Activated CD4-positive, alpha-beta T cell treated with anti-CD3 and anti-CD28 coated beads for 36 hours (primary cell): ENCODE measurements around the gene FOXN3. TPM values are rescaled to one million over a fixed set of nuclear protein-coding genes. Genes with fewer than 3 reads are reported as not detected.

Experiments
- ATAC-seq: fragments of 200-7000 bp; cut with Tn5 transposase; one replicate; pipeline ENCODE4 v1.10.0; 2021; ENCODE audit warnings: mild to moderate bottlenecking, moderate library complexity
- CTCF ChIA-PET: fragments of 350-600 bp; sonication (Branson Sonifier 250); formaldehyde crosslinking; loops from one replicate; lab custom pipeline; 2021; ENCODE audit warnings: antibody characterized with exemption; lab: Charles Lee
- POLR2A ChIA-PET: fragments of 350-600 bp; sonication (Branson Sonifier 250); formaldehyde crosslinking; loops from one replicate; lab custom pipeline; 2021; ENCODE audit warnings: antibody characterized with exemption, inconsistent platforms; lab: Charles Lee
- DNase-seq: peaks from one replicate; pipeline ENCODE4 v3.0.0-alpha.2; 2020
- H3K27ac Mint-ChIP-seq: one replicate; pipeline ENCODE4 v1.8.0; 2021; ENCODE audit warnings: mixed read lengths
- H3K27me3 Mint-ChIP-seq: one replicate; pipeline ENCODE4 v1.8.0; 2021; ENCODE audit warnings: mixed read lengths
- H3K36me3 Mint-ChIP-seq: one replicate; pipeline ENCODE4 v1.8.0; 2021; ENCODE audit warnings: low read depth, mixed read lengths
- H3K4me1 Mint-ChIP-seq: one replicate; pipeline ENCODE4 v1.8.0; 2021; ENCODE audit warnings: mixed read lengths
- H3K4me3 Mint-ChIP-seq: one replicate; pipeline ENCODE4 v1.8.0; 2021; ENCODE audit warnings: mild to moderate bottlenecking, moderate library complexity, mixed read lengths
- H3K9me3 Mint-ChIP-seq: one replicate; pipeline ENCODE4 v1.8.0; 2021; ENCODE audit warnings: low read depth, mixed read lengths
- intact Hi-C, 2 experiments: fragments of 100-400 bp; cut with DNase I in 1 of 2; cut with micrococcal nuclease in 1 of 2; formaldehyde crosslinking; loops; one replicate each; pipeline versions ENCODE4 v1.14.2 to v1.15.1; 2022 to 2024; cut with DNase I, micrococcal nuclease
- total RNA-seq, 2 experiments: library from RNA; stranded (reverse); gene quantifications; one replicate each; pipeline ENCODE4 v1.2.3, GENCODE V29; 2021

Gene FOXN3
- total RNA-seq, 2 experiments from 2014 or later: 69.1 to 76.3 TPM

DNA sequence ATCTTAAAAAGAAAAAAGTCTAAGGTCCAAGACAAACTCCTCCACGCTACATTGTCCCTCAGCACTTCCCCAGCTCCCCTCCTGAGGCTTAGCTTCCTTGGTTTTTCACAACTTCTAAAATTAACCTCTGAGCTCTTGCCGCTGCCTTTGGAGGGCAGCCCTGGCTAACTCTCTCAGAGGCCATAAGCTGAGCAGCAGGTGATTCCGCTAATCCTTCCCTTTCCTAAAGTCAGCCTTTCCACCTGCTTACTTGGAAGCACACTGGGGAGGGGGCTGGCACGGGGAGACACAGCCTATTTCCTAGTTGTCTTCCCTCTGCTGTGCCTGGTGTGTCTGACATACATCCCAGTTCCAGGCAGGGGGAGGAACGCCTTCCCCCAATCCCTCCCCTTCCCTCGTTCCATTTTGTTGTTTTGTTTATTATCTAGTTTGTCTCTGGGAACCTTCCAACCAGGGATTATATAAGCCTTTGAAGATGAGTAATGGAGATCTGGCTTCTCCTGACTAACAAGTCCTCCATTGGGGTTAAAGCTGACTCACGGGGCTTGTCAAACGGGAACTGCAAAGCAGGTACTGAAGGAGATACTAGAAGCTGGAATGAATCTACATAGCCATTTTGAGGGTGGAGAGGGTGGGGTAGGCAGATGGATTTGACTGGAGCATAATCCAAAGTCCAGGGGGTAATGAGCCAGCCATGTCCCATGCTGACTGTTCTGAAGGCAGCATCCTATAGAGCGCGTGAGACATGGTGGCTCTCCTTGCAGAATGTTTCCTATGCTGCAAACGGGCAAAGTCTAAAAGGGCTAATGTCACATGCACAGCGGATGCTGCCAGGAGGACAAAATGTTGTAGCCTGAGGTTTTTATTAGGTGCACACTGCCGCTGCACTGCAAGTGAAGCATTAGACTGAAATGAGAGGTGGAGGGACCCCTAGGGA lies 230.8 kb downstream of the FOXN3 start:
- Mint-ChIP-seq H3K27me3 (no peaks in the 10 kb centered on the region), H3K27ac (no peak overlapping the region)

DNA sequence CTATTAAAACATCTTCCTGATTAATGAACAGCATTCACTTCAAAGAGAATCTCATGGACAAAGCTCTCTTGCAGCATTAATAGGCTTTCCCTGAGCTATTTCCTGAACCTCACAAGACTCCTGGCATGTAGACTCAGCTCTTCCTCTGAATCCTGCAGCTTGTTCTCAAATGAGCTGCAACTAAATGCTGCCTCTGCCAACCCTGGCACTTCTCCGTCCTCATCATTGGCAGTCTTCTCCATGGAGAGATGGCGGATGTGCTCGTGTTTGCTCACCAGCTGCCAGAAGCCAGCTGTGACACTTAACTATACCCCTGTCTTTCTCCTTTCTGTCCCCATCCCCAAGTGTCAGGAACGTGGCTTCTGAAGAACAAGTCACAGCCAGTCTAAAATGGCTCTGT lies 232.1 kb downstream of the FOXN3 start:
- no peaks in the 10 kb centered on the region for H3K27me3 Mint-ChIP-seq
- DNase-seq (no peak), ATAC-seq (no peak)
- H3K9me3 Mint-ChIP-seq: no peaks in the 10 kb centered on the region
- ChIA-PET CTCF (interaction anchor here (0.5 to 0.6 kb wide), 2 partner anchors 155 to 228 kb away, joined by 3 read pairs; no protein-coding TSS in a partner anchor), POLR2A (no interaction called here)
- no peaks in the 10 kb centered on the region for H3K4me1 Mint-ChIP-seq
- peaks cover 10% of the 10 kb centered on the region for H3K36me3 Mint-ChIP-seq
- H3K27ac Mint-ChIP-seq: no peak overlapping the region
- intact Hi-C loops: no loop called here
- no peak overlapping the region for H3K4me3 Mint-ChIP-seq

More for the DNA sequence above, 230.8 kb downstream of the FOXN3 start:
- ATAC-seq (peak; percentile 23), DNase-seq (no peak)
- Mint-ChIP-seq H3K4me1 (no peaks in the 10 kb centered on the region), H3K4me3 (no peak overlapping the region), H3K9me3 (no peaks in the 10 kb centered on the region), H3K36me3 (peaks cover 11% of the 10 kb centered on the region)
- intact Hi-C loops: no loop called here
- ChIA-PET CTCF (interaction anchor here (0.8 kb wide), 1 partner anchor 139 kb away, joined by 3 read pairs; no protein-coding TSS in a partner anchor), POLR2A (no interaction called here)

- ChIA-PET POLR2A (no interaction called here), CTCF (no interaction called here)
- no peak overlapping the region for H3K27ac Mint-ChIP-seq
- H3K36me3 Mint-ChIP-seq: peaks cover 14% of the 10 kb centered on the region
- no peak overlapping the region for H3K4me3 Mint-ChIP-seq
- H3K9me3 Mint-ChIP-seq: no peaks in the 10 kb centered on the region
- ATAC-seq: no peak
- intact Hi-C loops: no loop called here
- DNase-seq: no peak
- no peaks in the 10 kb centered on the region for H3K27me3 Mint-ChIP-seq
- peaks cover 8% of the 10 kb centered on the region for H3K4me1 Mint-ChIP-seq
Measured at GRCh38 chr14:89182326-89182725, 234.7 kb downstream of the FOXN3 start.

GRCh38 chr14:89180546-89180945 lies 236.5 kb downstream of the FOXN3 start:
- Mint-ChIP-seq H3K4me3 (no peak overlapping the region), H3K4me1 (peaks cover 10% of the 10 kb centered on the region), H3K27me3 (no peaks in the 10 kb centered on the region), H3K36me3 (peaks cover 21% of the 10 kb centered on the region), H3K27ac (no peak overlapping the region), H3K9me3 (no peaks in the 10 kb centered on the region)
- ATAC-seq (no peak), DNase-seq (no peak)
- ChIA-PET CTCF (interaction anchor here (0.6 kb wide), 1 partner anchor 1055 kb away, joined by 5 read pairs; no protein-coding TSS in a partner anchor), POLR2A (no interaction called here)
- intact Hi-C loops: no loop called here

- CTCF ChIA-PET: no interaction called here
Measured at GRCh38 chr14:89179891-89180404, 237.1 kb downstream of the FOXN3 start.

DNA sequence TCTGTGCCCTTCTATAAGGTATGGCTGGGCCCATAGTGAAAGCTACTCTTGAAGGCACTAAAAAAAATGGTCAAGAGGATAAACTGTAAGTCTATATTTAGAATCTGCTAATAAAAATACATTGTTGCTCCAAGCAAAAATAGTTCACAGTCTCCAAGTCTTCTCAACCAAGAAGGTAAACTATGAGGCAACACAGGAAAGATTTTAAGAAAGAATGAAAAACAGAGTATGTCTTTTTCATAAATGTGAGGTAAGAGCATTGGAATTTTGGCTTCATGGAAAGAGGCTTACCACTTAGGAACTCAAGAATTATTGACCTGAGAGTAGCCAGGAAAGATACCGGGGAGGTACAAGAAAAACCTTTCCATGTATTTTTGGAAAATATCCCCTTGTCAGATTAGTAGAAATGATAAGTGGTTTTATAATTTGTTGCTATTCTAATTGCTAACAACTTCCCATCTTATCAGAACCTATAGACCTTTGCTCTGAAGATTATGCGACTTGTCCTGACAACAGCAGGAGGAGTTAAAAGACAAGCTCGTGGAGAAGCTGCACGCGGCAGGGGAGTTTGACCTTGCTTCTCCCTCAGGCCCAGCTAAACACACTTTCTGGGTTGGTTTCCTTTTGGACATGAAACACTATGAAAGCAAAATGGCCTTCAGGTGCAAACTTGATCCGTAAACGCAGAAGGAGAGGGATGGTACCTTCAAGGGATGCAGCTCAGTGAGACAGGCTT lies 238.1 kb downstream of the FOXN3 start:
- intact Hi-C loops: loop anchor here (5.0 kb wide), 3 partner anchors 137 to 723 kb away; partner anchors contain the start of gene FOXN3 (in 1 of the 2)
- H3K27ac Mint-ChIP-seq: peak overlapping the region; percentile 20
- DNase-seq: no peak
- H3K4me1 Mint-ChIP-seq: peaks cover 10% of the 10 kb centered on the region
- CTCF ChIA-PET: interaction anchor here (0.7 to 1.0 kb wide), 2 partner anchors 52 to 394 kb away, joined by 3 read pairs; no protein-coding TSS in a partner anchor
- H3K9me3 Mint-ChIP-seq: no peaks in the 10 kb centered on the region
- H3K27me3 Mint-ChIP-seq: no peaks in the 10 kb centered on the region
- no peak overlapping the region for H3K4me3 Mint-ChIP-seq
- H3K36me3 Mint-ChIP-seq: peaks cover 35% of the 10 kb centered on the region
- POLR2A ChIA-PET: no interaction called here
- ATAC-seq: no peak

More at GRCh38 chr14:89179891-89180404, 237.1 kb downstream of the FOXN3 start:
- Mint-ChIP-seq H3K9me3 (no peaks in the 10 kb centered on the region), H3K4me1 (peaks cover 10% of the 10 kb centered on the region), H3K4me3 (no peak overlapping the region), H3K27me3 (no peaks in the 10 kb centered on the region), H3K36me3 (peaks cover 27% of the 10 kb centered on the region), H3K27ac (no peak overlapping the region)
- intact Hi-C loops: loop anchor here (5.0 kb wide), 3 partner anchors 138 to 722 kb away; partner anchors contain the start of gene FOXN3 (in 1 of the 2)
- no peak for ATAC-seq
- no peak for DNase-seq
- POLR2A ChIA-PET: no interaction called here

DNA sequence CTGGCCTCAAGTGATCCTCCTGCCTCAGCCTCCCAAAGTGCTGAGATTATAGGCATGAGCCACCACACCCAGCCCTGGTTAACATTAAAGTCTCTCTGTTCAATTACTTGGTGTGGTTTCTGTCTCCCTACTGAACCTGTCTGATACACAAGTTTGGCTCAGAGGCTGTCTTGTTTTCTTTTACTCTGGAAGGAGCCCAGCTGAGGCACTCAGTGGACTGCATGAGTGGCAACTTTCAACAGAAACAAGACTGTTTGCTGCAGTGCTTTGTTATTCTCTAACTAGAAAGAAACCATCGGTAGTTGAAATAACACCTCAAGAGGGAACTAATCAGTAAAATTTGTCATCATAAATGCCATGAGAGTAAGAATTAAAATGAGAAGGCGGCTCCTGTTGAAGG lies 238.7 kb downstream of the FOXN3 start:
- peaks cover 37% of the 10 kb centered on the region for H3K36me3 Mint-ChIP-seq
- DNase-seq (no peak), ATAC-seq (no peak)
- no peak overlapping the region for H3K27ac Mint-ChIP-seq
- ChIA-PET POLR2A (no interaction called here), CTCF (interaction anchor here (0.6 to 1.0 kb wide), 6 partner anchors 9 to 726 kb away, joined by 3 to 6 read pairs (median 3); no protein-coding TSS in a partner anchor)
- no peaks in the 10 kb centered on the region for H3K9me3 Mint-ChIP-seq
- no peaks in the 10 kb centered on the region for H3K27me3 Mint-ChIP-seq
- no peak overlapping the region for H3K4me3 Mint-ChIP-seq
- intact Hi-C loops: loop anchor here (5.0 kb wide), 3 partner anchors 136 to 724 kb away; partner anchors contain the start of gene FOXN3 (in 1 of the 2)
- H3K4me1 Mint-ChIP-seq: peaks cover 10% of the 10 kb centered on the region

DNA sequence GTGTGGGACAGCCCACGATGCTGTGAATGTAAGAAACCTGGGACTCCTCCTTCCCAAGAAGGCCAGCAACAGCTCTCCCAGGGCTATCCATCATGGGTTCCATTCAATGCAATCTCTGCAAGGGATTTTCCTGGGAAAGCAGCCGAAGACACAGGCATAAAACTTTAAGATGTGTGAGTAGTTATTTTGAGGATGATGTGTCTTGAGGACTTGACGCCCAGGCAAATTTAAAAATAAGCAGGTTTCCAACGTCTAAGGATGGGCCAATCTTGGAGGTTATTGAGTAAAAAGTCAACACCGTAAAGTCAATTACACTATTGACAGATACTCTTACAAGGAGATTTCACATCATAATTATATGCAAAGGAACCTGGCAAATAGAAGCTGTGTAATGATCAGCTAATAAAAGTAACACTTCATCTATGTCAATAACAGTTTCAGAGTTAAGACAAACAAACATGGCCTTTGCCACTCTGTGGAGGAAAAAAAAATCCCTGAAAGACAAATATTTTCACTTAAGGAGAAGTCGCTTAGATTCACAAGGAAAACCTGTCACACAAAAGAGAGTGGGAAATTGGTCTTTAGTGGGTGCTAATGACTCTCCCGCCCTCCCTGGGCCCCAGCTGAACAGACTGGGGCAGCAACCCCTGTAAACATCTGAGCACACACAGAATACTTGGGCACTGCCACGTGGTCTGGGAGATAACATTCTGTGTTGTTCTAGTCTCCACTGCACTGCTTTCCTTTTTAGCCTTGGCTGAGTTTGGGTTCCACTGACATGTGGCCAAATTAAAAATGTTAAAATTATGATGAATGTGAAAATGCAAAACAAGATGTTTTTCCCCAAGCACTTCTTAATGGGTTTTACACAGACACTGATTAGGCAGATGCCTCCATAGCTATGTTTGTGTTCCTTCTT lies 240.9 kb downstream of the FOXN3 start:
- POLR2A ChIA-PET: no interaction called here

DNA sequence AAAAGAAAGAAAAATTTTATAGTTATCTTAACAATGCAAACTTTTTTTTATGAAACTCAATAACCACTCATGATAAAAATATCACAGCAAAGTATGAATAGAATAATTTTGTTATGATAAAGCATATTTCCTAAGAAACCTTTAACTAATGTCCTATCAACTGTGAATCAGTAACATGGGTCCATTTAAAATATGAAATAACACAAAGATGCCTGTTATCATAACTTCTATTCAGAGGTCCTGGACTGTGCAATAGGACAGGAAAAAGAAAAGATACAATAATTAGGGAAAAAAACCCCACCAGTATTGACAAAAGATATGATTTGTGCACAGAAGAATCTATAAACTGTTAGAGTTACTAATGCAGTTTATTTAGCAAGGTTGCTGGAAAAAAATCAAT lies 245.4 kb downstream of the FOXN3 start:
- Mint-ChIP-seq H3K4me3 (no peak overlapping the region), H3K27ac (no peak overlapping the region), H3K27me3 (no peaks in the 10 kb centered on the region), H3K9me3 (peaks cover 6% of the 10 kb centered on the region), H3K4me1 (peaks cover 5% of the 10 kb centered on the region), H3K36me3 (peaks cover 67% of the 10 kb centered on the region)
- DNase-seq (no peak), ATAC-seq (no peak)
- intact Hi-C loops: no loop called here
- POLR2A ChIA-PET: no interaction called here
- CTCF ChIA-PET: no interaction called here

More for the DNA sequence above, 240.9 kb downstream of the FOXN3 start:
- no peak overlapping the region for H3K27ac Mint-ChIP-seq
- peaks cover 49% of the 10 kb centered on the region for H3K36me3 Mint-ChIP-seq
- DNase-seq: no peak
- H3K27me3 Mint-ChIP-seq: no peaks in the 10 kb centered on the region
- H3K9me3 Mint-ChIP-seq: peaks cover 5% of the 10 kb centered on the region
- no peak overlapping the region for H3K4me3 Mint-ChIP-seq
- ATAC-seq: no peak
- CTCF ChIA-PET: interaction anchor here (1.3 to 2.0 kb wide), 3 partner anchors 9 to 21 kb away, joined by 5 to 9 read pairs (median 7); no protein-coding TSS in a partner anchor
- intact Hi-C loops: loop anchor here (5.0 kb wide), 3 partner anchors 134 to 726 kb away; partner anchors contain the start of gene FOXN3 (in 1 of the 2)
- peaks cover 10% of the 10 kb centered on the region for H3K4me1 Mint-ChIP-seq

GRCh38 chr14:89171168-89171567 lies 245.9 kb downstream of the FOXN3 start:
- no peak overlapping the region for H3K4me3 Mint-ChIP-seq
- H3K36me3 Mint-ChIP-seq: peaks cover 62% of the 10 kb centered on the region
- H3K27me3 Mint-ChIP-seq: no peaks in the 10 kb centered on the region
- ChIA-PET POLR2A (no interaction called here), CTCF (no interaction called here)
- no peak for ATAC-seq
- DNase-seq: no peak
- intact Hi-C loops: no loop called here
- no peak overlapping the region for H3K27ac Mint-ChIP-seq
- H3K4me1 Mint-ChIP-seq: peaks cover 5% of the 10 kb centered on the region
- H3K9me3 Mint-ChIP-seq: peaks cover 6% of the 10 kb centered on the region
